Measurements from ENCODE around the gene ECE1.

- TF ChIP-seq SUZ12 (IDR thresholded peaks at IDR 0.05; ENCODE audit: extremely low read depth, insufficient read depth, insufficient read length), result no peak
- TF ChIP-seq ZNF274 (IDR thresholded peaks at IDR 0.05; ENCODE audit: low read depth, low read length), result no peak
- TF ChIP-seq YY1 (IDR thresholded peaks at IDR 0.05; ENCODE audit: insufficient read depth, insufficient read length), result no peak
Measured at GRCh38 chr1:21337010-21337437, 46.8 kb upstream of the ECE1 start.

Data from NT2/D1 (cell line).